OCI-LY7 (cell line): ENCODE data around the gene CORIN.

Experiments
- CTCF ChIP-seq: fragments of 200-600 bp; sonication (generic); conservative IDR thresholded peaks from 2 replicates; pipeline ENCODE4 v1.5.1; 2014; ENCODE audit warnings: mild to moderate bottlenecking, antibody characterized with exemption, low read length, moderate library complexity, mixed read lengths
- EZH2phosphoT487 ChIP-seq: fragments of 200-600 bp; sonication (generic); IDR thresholded peaks from 2 replicates; pipeline ENCODE4 v1.6.1; 2018; ENCODE audit warnings: low read depth, borderline replicate concordance, mild to moderate bottlenecking, mixed run types, antibody characterized with exemption, low read length, moderate library complexity, mixed read lengths

- no peak for TF ChIP-seq CTCF
- no peak for TF ChIP-seq EZH2phosphoT487
Observed at GRCh38 chr4:47837908-47838294, at the start of gene CORIN.
